ENCODE results near the gene TSSC4. TPM values are rescaled to one million over a fixed set of nuclear protein-coding genes. Genes with fewer than 3 reads are reported as not detected.

The TSSC4 gene
- total RNA-seq, 1 experiment from 2014 or later = 35.6 TPM

DNA sequence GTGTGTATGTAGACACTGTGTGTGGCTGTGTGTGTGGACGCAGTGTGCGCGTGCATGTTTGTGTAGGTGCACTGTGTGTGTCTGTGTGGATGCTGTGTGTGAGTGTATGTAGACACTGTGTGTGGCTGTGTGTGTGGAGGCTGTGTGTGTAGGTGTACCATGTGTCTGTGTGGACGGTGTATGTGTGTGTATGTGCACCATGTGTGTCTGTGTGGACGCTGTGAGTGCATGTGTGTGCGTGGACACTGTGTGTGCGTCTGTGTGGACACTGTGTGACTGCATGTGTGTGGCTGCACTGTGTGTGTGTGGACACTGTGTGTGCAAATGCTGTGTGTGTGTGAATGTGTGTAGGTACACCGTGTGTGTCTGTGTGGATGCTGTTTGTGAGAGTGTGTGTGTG is 33.5 kb downstream of the TSSC4 start:
- Histone ChIP-seq H3K9me2 (ENCODE audit: insufficient read depth) (no peaks in the 10 kb centered on the region), H3K4me3 (no peak overlapping the region), H3K36me3 (ENCODE audit: low read depth) (no peaks in the 10 kb centered on the region), H3K27ac (no peak overlapping the region), H4K20me1 (ENCODE audit: insufficient read depth) (no peaks in the 10 kb centered on the region), H3K27me3 (ENCODE audit: insufficient read depth, low read depth) (peaks cover 22% of the 10 kb centered on the region), H3F3A (ENCODE audit: insufficient read depth, low read depth) (no peaks in the 10 kb centered on the region), H3K9me3 (ENCODE audit: insufficient read depth, low read depth) (no peaks in the 10 kb centered on the region), H2AFZ (no peak overlapping the region), H3K79me2 (ENCODE audit: low read depth) (no peaks in the 10 kb centered on the region), H3K4me2 (no peak overlapping the region), H3K4me1 (replicated peaks; ENCODE audit: insufficient read depth) (no peaks in the 10 kb centered on the region)
- TF ChIP-seq EZH2 (IDR thresholded peaks at IDR 0.05; ENCODE audit: low read depth) = no peak
- TF ChIP-seq CTCF (conservative IDR thresholded peaks at IDR 0.05) = no peak
- ChIA-PET CTCF (no interaction called here), POLR2A (ENCODE audit: unreplicated experiment) (no interaction called here)
- DNase-seq = no peak
- no TSS peak for BruUV-seq (replicated peaks)
- intact Hi-C loops (cut with micrococcal nuclease; ENCODE audit: unreplicated experiment) = no loop called here

DNA sequence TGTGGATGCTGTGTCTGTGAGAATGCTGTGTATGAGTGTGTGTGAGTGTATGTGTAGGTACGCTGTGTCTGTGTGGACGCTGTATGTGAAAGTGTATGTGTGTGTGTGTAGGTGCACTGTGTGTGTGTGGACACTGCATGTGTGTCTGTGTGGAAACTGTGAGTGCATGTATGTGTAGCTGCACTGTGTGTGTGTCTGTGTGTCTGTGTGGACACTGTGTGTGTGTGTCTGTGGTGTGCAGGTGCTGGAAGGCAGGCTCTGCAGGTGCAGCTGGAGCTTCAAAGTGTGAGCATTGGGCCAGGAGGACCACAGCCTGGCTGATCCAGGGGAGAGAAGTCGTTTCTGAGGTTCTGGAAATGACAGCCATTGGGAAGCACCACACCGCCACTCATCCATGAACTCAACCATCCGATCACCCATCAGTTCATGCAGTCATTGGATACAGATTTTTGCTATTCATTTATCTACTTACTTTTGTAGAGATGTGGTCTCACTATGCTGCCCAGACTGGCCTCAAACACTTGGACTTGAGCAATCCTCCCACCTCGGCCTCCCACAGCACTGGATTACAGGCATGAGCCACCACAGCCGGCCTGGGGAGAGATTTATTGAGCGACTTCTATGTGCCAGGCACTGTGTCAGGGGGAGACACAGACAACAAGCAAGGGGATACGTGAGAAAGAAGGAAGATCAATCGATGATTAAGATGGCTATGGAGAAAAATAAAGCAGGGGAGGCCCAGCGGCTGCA is 34.1 kb downstream of the TSSC4 start:
- H3K9me3 ChIP-seq (ENCODE audit: insufficient read depth, low read depth) = no peaks in the 10 kb centered on the region
- H3K4me3 ChIP-seq = no peak overlapping the region
- no peak overlapping the region for H3K27ac ChIP-seq
- no peaks in the 10 kb centered on the region for H3K9me2 ChIP-seq (ENCODE audit: insufficient read depth)
- no peak overlapping the region for H2AFZ ChIP-seq
- H3K36me3 ChIP-seq (ENCODE audit: low read depth) = no peaks in the 10 kb centered on the region
- no TSS peak for BruUV-seq (replicated peaks)
- H3K27me3 ChIP-seq (ENCODE audit: insufficient read depth, low read depth) = peaks cover 24% of the 10 kb centered on the region
- TF ChIP-seq EZH2 (IDR thresholded peaks at IDR 0.05; ENCODE audit: low read depth) = no peak
- TF ChIP-seq CTCF (conservative IDR thresholded peaks at IDR 0.05) = no peak
- intact Hi-C loops (cut with micrococcal nuclease; ENCODE audit: unreplicated experiment) = no loop called here
- H3F3A ChIP-seq (ENCODE audit: insufficient read depth, low read depth) = no peaks in the 10 kb centered on the region
- no peak overlapping the region for H3K4me2 ChIP-seq
- H3K4me1 ChIP-seq (replicated peaks; ENCODE audit: insufficient read depth) = no peaks in the 10 kb centered on the region
- no peaks in the 10 kb centered on the region for H3K79me2 ChIP-seq (ENCODE audit: low read depth)
- POLR2A ChIA-PET (ENCODE audit: unreplicated experiment) = no interaction called here
- CTCF ChIA-PET = no interaction called here
- no peak for DNase-seq
- H4K20me1 ChIP-seq (ENCODE audit: insufficient read depth) = no peaks in the 10 kb centered on the region

GRCh38 chr11:2435288-2436012 is 34.9 kb downstream of the TSSC4 start:
- TF ChIP-seq EZH2 (IDR thresholded peaks at IDR 0.05; ENCODE audit: low read depth) = no peak
- TF ChIP-seq CTCF (conservative IDR thresholded peaks at IDR 0.05) = no peak
- H2AFZ ChIP-seq = no peak overlapping the region
- POLR2A ChIA-PET (ENCODE audit: unreplicated experiment) = no interaction called here

More at GRCh38 chr11:2435288-2436012, 34.9 kb downstream of the TSSC4 start:
- Histone ChIP-seq H3K79me2 (ENCODE audit: low read depth) (no peaks in the 10 kb centered on the region), H3F3A (ENCODE audit: insufficient read depth, low read depth) (no peaks in the 10 kb centered on the region), H3K27me3 (ENCODE audit: insufficient read depth, low read depth) (peaks cover 24% of the 10 kb centered on the region), H3K4me2 (no peak overlapping the region), H3K4me1 (replicated peaks; ENCODE audit: insufficient read depth) (no peaks in the 10 kb centered on the region), H3K9me3 (ENCODE audit: insufficient read depth, low read depth) (no peaks in the 10 kb centered on the region), H4K20me1 (ENCODE audit: insufficient read depth) (no peaks in the 10 kb centered on the region), H3K36me3 (ENCODE audit: low read depth) (no peaks in the 10 kb centered on the region), H3K4me3 (no peak overlapping the region), H3K9me2 (ENCODE audit: insufficient read depth) (no peaks in the 10 kb centered on the region), H3K27ac (no peak overlapping the region)
- no peak for DNase-seq
- no TSS peak for BruUV-seq (replicated peaks)
- CTCF ChIA-PET = no interaction called here
- intact Hi-C loops (cut with micrococcal nuclease; ENCODE audit: unreplicated experiment) = no loop called here

All from PC-9 (cell line).